ENCODE measurements around the gene MESP2.
A peak's percentile ranks its signal among the peaks of the same experiment; 100 is the strongest.

Gene MESP2

GRCh38 chr15:89761929-89762328 is 14.2 kb upstream of the MESP2 start:
- H3K36me3 ChIP-seq, result no peaks in the 10 kb centered on the region
- DNase-seq, result no peak
- intact Hi-C loops (cut with DNase I; ENCODE audit: low total_unique reads), result loop anchor here (2.0 kb wide), 1 partner anchor 115 kb away; no protein-coding TSS in a partner anchor
- peaks cover 0 to 23% (median 0%) of the 10 kb centered on the region in 4 donors for H3K4me1 ChIP-seq
- peaks cover 0 to 11% of the 10 kb centered on the region in 2 donors for H3K27me3 ChIP-seq
- no peak overlapping the region for H3K27ac ChIP-seq
- no peaks in the 10 kb centered on the region for H3K9me3 ChIP-seq
- TF ChIP-seq, protein P1, sequence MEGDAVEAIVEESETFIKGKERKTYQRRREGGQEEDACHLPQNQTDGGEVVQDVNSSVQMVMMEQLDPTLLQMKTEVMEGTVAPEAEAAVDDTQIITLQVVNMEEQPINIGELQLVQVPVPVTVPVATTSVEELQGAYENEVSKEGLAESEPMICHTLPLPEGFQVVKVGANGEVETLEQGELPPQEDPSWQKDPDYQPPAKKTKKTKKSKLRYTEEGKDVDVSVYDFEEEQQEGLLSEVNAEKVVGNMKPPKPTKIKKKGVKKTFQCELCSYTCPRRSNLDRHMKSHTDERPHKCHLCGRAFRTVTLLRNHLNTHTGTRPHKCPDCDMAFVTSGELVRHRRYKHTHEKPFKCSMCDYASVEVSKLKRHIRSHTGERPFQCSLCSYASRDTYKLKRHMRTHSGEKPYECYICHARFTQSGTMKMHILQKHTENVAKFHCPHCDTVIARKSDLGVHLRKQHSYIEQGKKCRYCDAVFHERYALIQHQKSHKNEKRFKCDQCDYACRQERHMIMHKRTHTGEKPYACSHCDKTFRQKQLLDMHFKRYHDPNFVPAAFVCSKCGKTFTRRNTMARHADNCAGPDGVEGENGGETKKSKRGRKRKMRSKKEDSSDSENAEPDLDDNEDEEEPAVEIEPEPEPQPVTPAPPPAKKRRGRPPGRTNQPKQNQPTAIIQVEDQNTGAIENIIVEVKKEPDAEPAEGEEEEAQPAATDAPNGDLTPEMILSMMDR (IDR thresholded peaks at IDR 0.05), result no peak
- H3K4me3 ChIP-seq, result no peak overlapping the region

- no peaks in the 10 kb centered on the region for H3K9me3 ChIP-seq
- H3K4me3 ChIP-seq, result no peak overlapping the region
- no peaks in the 10 kb centered on the region for H3K27me3 ChIP-seq
- intact Hi-C loops (cut with DNase I; ENCODE audit: low total_unique reads), result no loop called here
- no peak for DNase-seq
- peaks cover 0 to 21% (median 0%) of the 10 kb centered on the region in 4 donors for H3K4me1 ChIP-seq
- no peaks in the 10 kb centered on the region for H3K36me3 ChIP-seq
- no peak overlapping the region for H3K27ac ChIP-seq
- TF ChIP-seq, protein P1 (IDR thresholded peaks at IDR 0.05), result no peak
These were observed 10.4 kb upstream of the MESP2 start for GRCh38 chr15:89765694-89766093.

- TF ChIP-seq, protein P1 (IDR thresholded peaks at IDR 0.05), result no peak
These were observed 9.5 kb upstream of the MESP2 start for GRCh38 chr15:89766357-89767311.

DNA sequence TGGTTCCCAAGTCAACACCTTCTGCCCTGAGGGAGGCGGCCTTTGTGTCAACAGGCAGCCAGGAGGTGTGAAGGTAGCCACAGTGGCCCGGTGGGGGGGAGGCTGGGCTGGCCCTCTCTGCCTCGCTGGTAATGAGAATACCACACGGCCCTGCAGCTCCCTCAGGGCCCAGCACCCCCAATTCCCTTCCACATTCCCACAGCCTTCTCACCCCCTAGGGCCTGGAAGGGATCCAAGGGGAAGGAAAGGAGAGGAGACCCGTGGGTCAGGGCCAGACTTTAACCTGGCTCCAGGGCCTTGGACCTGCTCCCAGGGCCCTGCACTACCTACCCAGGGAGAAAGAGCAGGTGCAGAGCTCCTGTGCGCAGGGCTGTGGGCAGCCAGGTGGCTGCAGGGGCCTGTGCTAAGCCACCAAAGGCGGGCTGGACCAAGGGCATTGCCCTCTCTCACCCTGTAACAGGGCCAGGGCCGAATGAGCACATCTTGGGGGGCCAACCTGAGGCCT is 8.7 kb upstream of the MESP2 start:
- no peaks in the 10 kb centered on the region for H3K9me3 ChIP-seq
- H3K27me3 ChIP-seq, result no peaks in the 10 kb centered on the region
- peaks cover 0 to 11% (median 0%) of the 10 kb centered on the region in 4 donors for H3K4me1 ChIP-seq
- intact Hi-C loops (cut with DNase I; ENCODE audit: low total_unique reads), result no loop called here
- no peak overlapping the region for H3K27ac ChIP-seq
- H3K36me3 ChIP-seq, result no peaks in the 10 kb centered on the region
- no peak overlapping the region for H3K4me3 ChIP-seq
- no peak for DNase-seq
- TF ChIP-seq, protein P1 (IDR thresholded peaks at IDR 0.05), result no peak

More at GRCh38 chr15:89766357-89767311, 9.5 kb upstream of the MESP2 start:
- H3K9me3 ChIP-seq, result no peaks in the 10 kb centered on the region
- H3K27ac ChIP-seq, result no peak overlapping the region
- H3K36me3 ChIP-seq, result no peaks in the 10 kb centered on the region
- intact Hi-C loops (cut with DNase I; ENCODE audit: low total_unique reads), result no loop called here
- no peak overlapping the region for H3K4me3 ChIP-seq
- H3K27me3 ChIP-seq, result no peaks in the 10 kb centered on the region
- peaks cover 0 to 14% (median 0%) of the 10 kb centered on the region in 4 donors for H3K4me1 ChIP-seq
- no peak for DNase-seq

GRCh38 chr15:89768071-89768500 is 8.0 kb upstream of the MESP2 start:
- intact Hi-C loops (cut with DNase I; ENCODE audit: low total_unique reads), result loop anchor here (2.0 kb wide), 1 partner anchor 49 kb away; no protein-coding TSS in a partner anchor
- TF ChIP-seq, protein P1 (IDR thresholded peaks at IDR 0.05), result no peak
- DNase-seq, result peak in 1 of 2 donors; percentile 46

More at GRCh38 chr15:89768071-89768500, 8.0 kb upstream of the MESP2 start:
- H3K9me3 ChIP-seq, result no peaks in the 10 kb centered on the region
- H3K4me3 ChIP-seq, result no peak overlapping the region
- H3K36me3 ChIP-seq, result no peaks in the 10 kb centered on the region
- H3K4me1 ChIP-seq, result peaks cover 0 to 11% (median 0%) of the 10 kb centered on the region in 4 donors
- no peak overlapping the region for H3K27ac ChIP-seq
- no peaks in the 10 kb centered on the region for H3K27me3 ChIP-seq

Data from tibial artery (tissue), 4 donors.